ENCODE measurements around the gene VSX1. TPM values are rescaled to one million over a fixed set of nuclear protein-coding genes. Genes with fewer than 3 reads are reported as not detected.

VSX1 gene
- total and polyA plus RNA-seq, 4 donors, result 0.03 to 0.08 TPM; not detected in 2

- peak overlapping the region; percentile 51 to 52 for H3K27ac ChIP-seq (ENCODE audit: low read depth in 1 of 2, low read length in 2 of 2)
- WGBS, result 42% methylated on average over 14 of the region's 14 CpGs
These were observed 37.1 kb downstream of the VSX1 start for GRCh38 chr20:25044660-25045342.

More at GRCh38 chr20:25044660-25045342, 37.1 kb downstream of the VSX1 start:
- TF ChIP-seq REST (IDR thresholded peaks at IDR 0.05) (no peak), RAD21 (IDR thresholded peaks at IDR 0.05) (no peak), TAF1 (conservative IDR thresholded peaks at IDR 0.05) (no peak), CTCF (IDR thresholded peaks at IDR 0.05; ENCODE audit: low read depth, low read length, missing input control) (no peak), YY1 (IDR thresholded peaks at IDR 0.05) (no peak), HNF4G (IDR thresholded peaks at IDR 0.05) (no peak), SP1 (IDR thresholded peaks at IDR 0.05) (no peak), ZBTB33 (IDR thresholded peaks at IDR 0.05) (no peak), ATF3 (IDR thresholded peaks at IDR 0.05) (no peak)
- Histone ChIP-seq H3K4me3 (ENCODE audit: low read depth in 1 of 3, low read length in 3 of 3) (no peak overlapping the region), H3K27me3 (ENCODE audit: control insufficient read depth in 4 of 4, insufficient read depth in 4 of 4, low read length in 3 of 4) (no peaks in the 10 kb centered on the region), H3K4me1 (ENCODE audit: control insufficient read depth in 4 of 4, insufficient read depth in 4 of 4, low read length in 3 of 4) (peaks cover 29 to 75% (median 65%) of the 10 kb centered on the region in 4 donors), H3K9ac (ENCODE audit: low read depth in 1 of 2, low read length in 2 of 2) (no peak overlapping the region), H3K9me3 (ENCODE audit: control insufficient read depth in 4 of 4, low read length in 3 of 4) (no peaks in the 10 kb centered on the region), H3K36me3 (ENCODE audit: control insufficient read depth in 4 of 4, insufficient read depth in 3 of 4, low read depth in 1 of 4, low read length in 3 of 4) (no peaks in the 10 kb centered on the region)
- no peak for DNase-seq (ENCODE audit: low spot score)
